SK-N-SH (cell line): ENCODE measurements around the gene ALDH9A1. TPM values are rescaled to one million over a fixed set of nuclear protein-coding genes. Genes with fewer than 3 reads are reported as not detected.

ENCODE experiments used
- CTCF ChIA-PET: fragments of 300-600, 350-600 bp; formaldehyde crosslinking; extraction: SDS; loops from one replicate; lab custom pipeline; 2021; lab: Yijun Ruan, JAX
- POLR2A ChIA-PET: fragments of 350-600 bp; sonication (Branson Sonifier 250); formaldehyde crosslinking; extraction: SDS; loops from one replicate; lab custom pipeline; 2020; ENCODE audit warnings: antibody characterized with exemption, inconsistent platforms; lab: Yijun Ruan, JAX
- DNase-seq: peaks from one replicate; pipeline ENCODE4 v3.0.0; 2012
- H2AFZ ChIP-seq: fragments of 200-600 bp; sonication (generic); 2 replicates; pipeline ENCODE4 v1.8.1; 2016; ENCODE audit warnings: antibody characterized with exemption, mild to moderate bottlenecking, low read depth
- H3F3A ChIP-seq: fragments of 200-600 bp; sonication (generic); replicated peaks from 2 replicates; pipeline ENCODE3; 2016; ENCODE audit warnings: antibody characterized with exemption, mild to moderate bottlenecking; ENCODE audit not compliant: insufficient read depth
- H3K27ac ChIP-seq, 2 experiments: fragments of 200-500 bp in 1 of 2; fragments of 200-600 bp in 1 of 2; sonication (Bioruptor generic) in 1 of 2; sonication (generic), shearing (Covaris generic) in 1 of 2; 2 replicates each; pipeline versions ENCODE4 v1.5.1 to v1.6.1; 2014 to 2016; ENCODE audit warnings: low read depth in 2 of 2, inconsistent platforms in 1 of 2, low read length in 1 of 2, mild to moderate bottlenecking in 1 of 2, mixed read lengths in 1 of 2
- H3K27me3 ChIP-seq: fragments of 200-600 bp; sonication (generic), shearing (Covaris generic); 2 replicates; pipeline ENCODE4 v1.6.1; 2016; ENCODE audit warnings: mixed run types; ENCODE audit not compliant: insufficient read depth
- H3K36me3 ChIP-seq, 2 experiments: fragments of 200-500 bp in 1 of 2; fragments of 200-600 bp in 1 of 2; sonication (Bioruptor generic) in 1 of 2; sonication (generic) in 1 of 2; replicated peaks in 1 of 2; 2 replicates each; pipeline versions ENCODE3 to v1.5.1; 2014 to 2016; ENCODE audit warnings: low read length in 1 of 2, mild to moderate bottlenecking in 1 of 2; ENCODE audit not compliant: insufficient read depth in 2 of 2, control insufficient read depth in 1 of 2
- H3K4me1 ChIP-seq, 2 experiments: fragments of 200-500 bp in 1 of 2; fragments of 200-600 bp in 1 of 2; sonication (Bioruptor generic) in 1 of 2; sonication (generic), shearing (Covaris generic) in 1 of 2; 2 replicates each; pipeline versions ENCODE4 v1.5.1 to v1.6.1; 2014 to 2016; ENCODE audit warnings: low read depth in 1 of 2, low read length in 1 of 2, mixed run types in 1 of 2; ENCODE audit not compliant: insufficient read depth in 2 of 2, control insufficient read depth in 1 of 2
- H3K4me2 ChIP-seq: fragments of 200-600 bp; sonication (generic), shearing (Covaris generic); 2 replicates; pipeline ENCODE4 v1.6.1; 2017; ENCODE audit warnings: mixed run types
- H3K4me3 ChIP-seq, 2 experiments: fragments of 200-500 bp in 1 of 2; fragments of 200-600 bp in 1 of 2; sonication (Bioruptor generic) in 1 of 2; sonication (generic), shearing (Covaris generic) in 1 of 2; 2 replicates each; pipeline versions ENCODE4 v1.5.1 to v1.8.1; 2014 to 2016; ENCODE audit warnings: low read depth in 2 of 2, inconsistent platforms in 1 of 2, low read length in 1 of 2, mild to moderate bottlenecking in 1 of 2, mixed read lengths in 1 of 2, moderate library complexity in 1 of 2
- H3K79me2 ChIP-seq: fragments of 200-600 bp; sonication (generic); 2 replicates; pipeline ENCODE4 v1.8.1; 2017; ENCODE audit warnings: mild to moderate bottlenecking; ENCODE audit not compliant: insufficient read depth
- H3K9ac ChIP-seq: fragments of 200-600 bp; sonication (generic); 2 replicates; pipeline ENCODE4 v1.6.1; 2017; ENCODE audit warnings: mixed run types
- H3K9me2 ChIP-seq: fragments of 200-600 bp; sonication (generic); 2 replicates; pipeline ENCODE4 v1.6.1; 2017; ENCODE audit warnings: mixed run types
- H3K9me3 ChIP-seq: fragments of 200-600 bp; sonication (generic); 2 replicates; pipeline ENCODE4 v1.6.1; 2017; ENCODE audit warnings: mixed run types, mild to moderate bottlenecking, moderate library complexity
- H4K20me1 ChIP-seq: fragments of 200-600 bp; sonication (generic); 2 replicates; pipeline ENCODE4 v1.6.1; 2017; ENCODE audit warnings: mild to moderate bottlenecking, mixed run types; ENCODE audit not compliant: insufficient read depth
- FOXM1 ChIP-seq: IDR thresholded peaks from 2 replicates; pipeline ENCODE4 v1.4.0; 2012; ENCODE audit warnings: low read depth, mild to moderate bottlenecking
- JUND ChIP-seq: IDR thresholded peaks from 2 replicates; pipeline ENCODE4 v1.4.0; 2012
- MEF2A ChIP-seq: IDR thresholded peaks from 2 replicates; pipeline ENCODE4 v1.4.0; 2012; ENCODE audit warnings: low read depth, borderline replicate concordance
- MXI1 ChIP-seq: IDR thresholded peaks from 2 replicates; pipeline ENCODE4 v1.6.1; 2012; ENCODE audit warnings: mild to moderate bottlenecking, low read depth, low read length, improper control_type of control experiment
- NFIC ChIP-seq: IDR thresholded peaks from 2 replicates; pipeline ENCODE4 v1.4.0; 2012; ENCODE audit warnings: borderline replicate concordance
- NRF1 ChIP-seq: IDR thresholded peaks from 2 replicates; pipeline ENCODE4 v1.6.1; 2012; ENCODE audit warnings: low read depth, mild to moderate bottlenecking, low read length
- RFX5 ChIP-seq: IDR thresholded peaks from 2 replicates; pipeline ENCODE4 v1.6.1; 2012; ENCODE audit warnings: mild to moderate bottlenecking, improper control_type of control experiment, low read length
- TAF1 ChIP-seq: IDR thresholded peaks from 2 replicates; pipeline ENCODE4 v1.6.1; 2012; ENCODE audit warnings: low read depth, mild to moderate bottlenecking, low read length, moderate library complexity, borderline replicate concordance
- TEAD4 ChIP-seq: IDR thresholded peaks from 2 replicates; pipeline ENCODE4 v1.4.0; 2012; ENCODE audit warnings: mild to moderate bottlenecking, borderline replicate concordance; ENCODE audit not compliant: insufficient read depth
- YY1 ChIP-seq: IDR thresholded peaks from 2 replicates; pipeline ENCODE4 v1.4.0; 2012; ENCODE audit warnings: low read depth, mild to moderate bottlenecking
- WGBS: methylation state at CpG from one replicate; pipeline ENCODE4 v1.1.6; 2017; ENCODE audit warnings: low lambda C conversion rate; 5-methylcytosine and 5-hydroxymethylcytosine counted together
- polyA plus RNA-seq, 3 experiments: library from polyadenylated mRNA; depleted of rRNA; stranded (reverse); fragments of >200 nt; gene quantifications; 2 replicates each; pipeline ENCODE4 v1.2.3, GENCODE V29; 2012
- TF ChIP-seq, protein P1 (sequence below): IDR thresholded peaks from 2 replicates; pipeline ENCODE4 v1.4.0; 2012; ENCODE audit warnings: low read depth
- TF ChIP-seq, protein P2 (sequence below): IDR thresholded peaks from 2 replicates; pipeline ENCODE4; 2012
- TF ChIP-seq, protein P3 (sequence below): IDR thresholded peaks from 2 replicates; pipeline ENCODE4 v1.4.0; 2012; ENCODE audit warnings: low read depth, borderline replicate concordance

Gene ALDH9A1
- polyA plus RNA-seq, 1 of the 3 experiments (the other 2 are of a cell fraction), result 31.3 TPM

DNA sequence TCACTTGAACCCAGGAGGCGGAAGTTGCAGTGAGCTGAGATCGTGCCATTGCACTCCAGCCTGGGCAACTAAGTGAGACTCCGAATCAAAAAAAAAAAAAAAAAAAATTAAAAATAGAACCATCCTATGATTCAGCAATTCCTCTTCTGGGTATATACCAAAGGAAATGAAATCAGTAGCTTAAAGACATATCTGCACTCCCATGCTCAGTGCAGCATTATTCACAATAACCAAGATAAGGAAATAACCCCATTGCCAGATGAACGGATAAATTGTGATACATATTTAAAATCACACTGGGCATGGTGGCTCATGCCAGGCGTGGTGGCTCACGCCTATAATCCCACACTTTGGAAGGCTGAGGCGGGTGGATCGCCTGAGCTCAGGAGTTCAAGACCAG lies 23.8 kb downstream of the ALDH9A1 start:
- Histone ChIP-seq H3K9me3 (no peaks in the 10 kb centered on the region), H3K4me2 (no peak overlapping the region), H3K9me2 (no peaks in the 10 kb centered on the region), H4K20me1 (no peaks in the 10 kb centered on the region), H2AFZ (no peak overlapping the region), H3K27me3 (no peaks in the 10 kb centered on the region), H3K4me3 (no peak overlapping the region), H3K27ac (no peak overlapping the region), H3K9ac (no peak overlapping the region), H3F3A (peaks cover 4% of the 10 kb centered on the region), H3K79me2 (0 out of 2 replicates have a peak, but pooled peaks cover 2% of the 10 kb centered on the region), H3K4me1 (no peaks in the 10 kb centered on the region), H3K36me3 (peaks cover 28 to 60% of the 10 kb centered on the region in 2 experiments)
- DNase-seq, result no peak
- TF ChIP-seq TEAD4, result no peak
- TF ChIP-seq, protein P1, sequence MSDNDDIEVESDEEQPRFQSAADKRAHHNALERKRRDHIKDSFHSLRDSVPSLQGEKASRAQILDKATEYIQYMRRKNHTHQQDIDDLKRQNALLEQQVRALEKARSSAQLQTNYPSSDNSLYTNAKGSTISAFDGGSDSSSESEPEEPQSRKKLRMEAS, result no peak
- no peak for TF ChIP-seq YY1
- TF ChIP-seq FOXM1, result no peak
- no peak for TF ChIP-seq RFX5
- TF ChIP-seq NRF1, result no peak
- no peak for TF ChIP-seq MXI1
- TF ChIP-seq JUND, result no peak
- TF ChIP-seq TAF1, result no peak
- WGBS, result 95% methylated on average over 8 of the region's 8 CpGs
- ChIA-PET CTCF (no interaction called here), POLR2A (interaction anchor here (0.6 kb wide), 1 partner anchor 13 kb away, joined by 3 read pairs; no protein-coding TSS in a partner anchor)

DNA sequence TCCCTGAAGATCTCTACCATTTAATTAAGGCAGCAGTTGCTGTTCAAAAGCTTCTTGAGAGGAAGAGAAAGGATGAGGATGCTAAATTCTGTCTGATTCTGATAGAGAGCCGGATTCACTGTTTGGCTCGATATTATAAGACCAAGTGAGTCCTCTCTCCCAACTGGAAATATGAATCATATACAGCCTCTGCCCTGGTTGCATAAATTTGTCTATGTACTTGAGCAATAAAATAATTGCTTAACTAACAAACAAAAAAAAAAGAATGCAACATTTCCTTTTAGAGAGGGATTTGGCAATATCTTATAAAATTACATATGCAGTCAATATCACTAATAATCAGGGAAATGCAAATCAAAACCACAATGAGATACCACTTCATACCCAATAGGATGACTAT lies 26.8 kb downstream of the ALDH9A1 start:
- no peak overlapping the region for H3K9ac ChIP-seq
- H3K79me2 ChIP-seq, result 0 out of 2 replicates have a peak, but pooled peaks cover 2% of the 10 kb centered on the region
- ChIA-PET CTCF (no interaction called here), POLR2A (no interaction called here)
- DNase-seq, result no peak
- no peaks in the 10 kb centered on the region for H3K9me3 ChIP-seq
- no peaks in the 10 kb centered on the region for H3K9me2 ChIP-seq
- WGBS, result 98% methylated on average over 2 of the region's 2 CpGs
- no peak overlapping the region for H3K4me2 ChIP-seq
- H3K4me3 ChIP-seq, result no peak overlapping the region
- no peak overlapping the region for H3K27ac ChIP-seq
- H3K36me3 ChIP-seq, result peaks cover 41 to 58% of the 10 kb centered on the region in 2 experiments
- H3K4me1 ChIP-seq, result no peaks in the 10 kb centered on the region
- no peaks in the 10 kb centered on the region for H3K27me3 ChIP-seq
- H2AFZ ChIP-seq, result no peak overlapping the region
- H4K20me1 ChIP-seq, result no peaks in the 10 kb centered on the region
- peaks cover 4% of the 10 kb centered on the region for H3F3A ChIP-seq
- TF ChIP-seq, protein P2, sequence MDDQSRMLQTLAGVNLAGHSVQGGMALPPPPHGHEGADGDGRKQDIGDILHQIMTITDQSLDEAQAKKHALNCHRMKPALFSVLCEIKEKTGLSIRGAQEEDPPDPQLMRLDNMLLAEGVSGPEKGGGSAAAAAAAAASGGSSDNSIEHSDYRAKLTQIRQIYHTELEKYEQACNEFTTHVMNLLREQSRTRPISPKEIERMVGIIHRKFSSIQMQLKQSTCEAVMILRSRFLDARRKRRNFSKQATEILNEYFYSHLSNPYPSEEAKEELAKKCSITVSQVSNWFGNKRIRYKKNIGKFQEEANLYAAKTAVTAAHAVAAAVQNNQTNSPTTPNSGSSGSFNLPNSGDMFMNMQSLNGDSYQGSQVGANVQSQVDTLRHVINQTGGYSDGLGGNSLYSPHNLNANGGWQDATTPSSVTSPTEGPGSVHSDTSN, result no peak
- TF ChIP-seq NFIC, result no peak
- no peak for TF ChIP-seq MXI1
- no peak for TF ChIP-seq NRF1
- no peak for TF ChIP-seq FOXM1
- no peak for TF ChIP-seq MEF2A
- TF ChIP-seq, protein P3, sequence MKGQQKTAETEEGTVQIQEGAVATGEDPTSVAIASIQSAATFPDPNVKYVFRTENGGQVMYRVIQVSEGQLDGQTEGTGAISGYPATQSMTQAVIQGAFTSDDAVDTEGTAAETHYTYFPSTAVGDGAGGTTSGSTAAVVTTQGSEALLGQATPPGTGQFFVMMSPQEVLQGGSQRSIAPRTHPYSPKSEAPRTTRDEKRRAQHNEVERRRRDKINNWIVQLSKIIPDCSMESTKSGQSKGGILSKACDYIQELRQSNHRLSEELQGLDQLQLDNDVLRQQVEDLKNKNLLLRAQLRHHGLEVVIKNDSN, result no peak
- TF ChIP-seq, all 33 proteins: peak for 0
